Spleen (tissue), 7 donors: ENCODE data around the gene LSMEM2.

Source experiments
- CTCF ChIP-seq, 11 experiments: fragments of 200-600 bp in 7 of 11; fragments of 450-650 bp in 4 of 11; sonication (generic) in 4 of 11; IDR thresholded peaks in 8 of 11; conservative IDR thresholded peaks in 3 of 11; 1 replicate in 7 of 11; 2 replicates in 4 of 11; pipeline versions ENCODE4 v1.4.0 to v1.8.0; 2016 to 2021; ENCODE audit warnings: antibody characterized with exemption in 11 of 11, inconsistent platforms in 4 of 11, mild to moderate bottlenecking in 1 of 11
- POLR2A ChIP-seq, 3 donors: fragments of 450-650 bp; IDR thresholded peaks; one replicate each; pipeline ENCODE4 v1.5.1; 2017; ENCODE audit warnings: antibody characterized with exemption in 3 of 3, mild to moderate bottlenecking in 1 of 3
- donor health status: DM: no; HTN: no; CAD: no; lungs with moderate emphysema.
- donor health status: DM: no; HTN: no; CAD: no.
- donor health status: DM: no; HTN: no; CAD: no.

GRCh38 chr3:50325113-50325480, 46.2 kb downstream of the LSMEM2 start:
- TF ChIP-seq CTCF (IDR thresholded peaks at IDR 0.05 in 8 of 11, conservative IDR thresholded peaks at IDR 0.05 in 3 of 11): no peak
- no peak for TF ChIP-seq POLR2A (IDR thresholded peaks at IDR 0.05)
